RWPE1 (cell line): ENCODE data around the gene SYTL3.
A peak's percentile ranks its signal among the peaks of the same experiment; 100 is the strongest.

Source experiments
- CTCF ChIA-PET: fragments of 350-600 bp; sonication (Branson Sonifier 250); formaldehyde crosslinking; extraction: SDS; loops from one replicate; lab custom pipeline; 2021; lab: Yijun Ruan, JAX
- POLR2A ChIA-PET: fragments of 400-600 bp; formaldehyde crosslinking; extraction: SDS; loops from one replicate; lab custom pipeline; 2020; ENCODE audit warnings: antibody characterized with exemption; ENCODE audit not compliant: low non-redundant PET; lab: Yijun Ruan, JAX
- DNase-seq: peaks from one replicate; pipeline ENCODE4 v3.0.0; 2012; ENCODE audit warnings: low spot score
- H3K27ac ChIP-seq: fragments of 450-650 bp; 2 replicates; pipeline ENCODE4 v1.5.1; 2017
- CTCF ChIP-seq: fragments of 450-650 bp; conservative IDR thresholded peaks from 2 replicates; pipeline ENCODE4 v1.5.1; 2017; ENCODE audit warnings: low read depth, mild to moderate bottlenecking

Gene SYTL3

GRCh38 chr6:158640519-158640918 is 9.3 kb upstream of the SYTL3 start:
- ChIA-PET CTCF (interaction anchor here (0.7 kb wide), 1 partner anchor 1047 kb away, joined by 3 read pairs; no protein-coding TSS in a partner anchor), POLR2A (no interaction called here)
- DNase-seq: no peak
- no peak for TF ChIP-seq CTCF
- no peak overlapping the region for H3K27ac ChIP-seq

DNA sequence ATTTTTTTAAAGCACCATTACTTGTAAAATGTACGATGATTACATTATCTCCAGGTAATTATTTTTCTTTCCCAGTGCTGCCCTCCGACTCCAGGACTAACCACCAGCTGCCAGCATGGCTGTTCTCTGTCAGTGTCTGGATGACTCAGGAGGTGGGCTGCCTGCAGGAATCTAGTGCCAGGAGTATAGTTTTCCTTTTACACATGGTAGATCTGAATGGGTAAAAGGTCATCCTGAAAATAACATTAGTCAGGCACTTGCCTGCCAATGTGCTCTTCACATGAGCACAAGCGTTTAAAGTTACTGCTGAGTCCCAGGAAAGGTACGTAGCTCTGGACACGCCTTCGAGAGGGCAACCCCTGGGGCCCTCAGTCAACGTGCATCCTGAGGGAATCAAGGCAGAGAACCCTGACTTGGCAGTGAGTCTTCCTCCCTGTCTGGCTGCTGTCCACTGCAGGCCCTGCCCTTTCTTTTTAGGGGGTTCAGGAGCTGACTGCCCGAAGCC is 7.7 kb upstream of the SYTL3 start:
- H3K27ac ChIP-seq: peak overlapping the region; percentile 77
- TF ChIP-seq CTCF: no peak
- POLR2A ChIA-PET: interaction anchor here (0.6 kb wide), 1 partner anchor 40 kb away, joined by 4 read pairs; no protein-coding TSS in a partner anchor
- DNase-seq: peak; percentile 84
- CTCF ChIA-PET: interaction anchor here (0.7 to 1.0 kb wide), 2 partner anchors 49 to 623 kb away, joined by 4 to 5 read pairs; no protein-coding TSS in a partner anchor

GRCh38 chr6:158643836-158644230 is 6.0 kb upstream of the SYTL3 start:
- POLR2A ChIA-PET: no interaction called here

DNA sequence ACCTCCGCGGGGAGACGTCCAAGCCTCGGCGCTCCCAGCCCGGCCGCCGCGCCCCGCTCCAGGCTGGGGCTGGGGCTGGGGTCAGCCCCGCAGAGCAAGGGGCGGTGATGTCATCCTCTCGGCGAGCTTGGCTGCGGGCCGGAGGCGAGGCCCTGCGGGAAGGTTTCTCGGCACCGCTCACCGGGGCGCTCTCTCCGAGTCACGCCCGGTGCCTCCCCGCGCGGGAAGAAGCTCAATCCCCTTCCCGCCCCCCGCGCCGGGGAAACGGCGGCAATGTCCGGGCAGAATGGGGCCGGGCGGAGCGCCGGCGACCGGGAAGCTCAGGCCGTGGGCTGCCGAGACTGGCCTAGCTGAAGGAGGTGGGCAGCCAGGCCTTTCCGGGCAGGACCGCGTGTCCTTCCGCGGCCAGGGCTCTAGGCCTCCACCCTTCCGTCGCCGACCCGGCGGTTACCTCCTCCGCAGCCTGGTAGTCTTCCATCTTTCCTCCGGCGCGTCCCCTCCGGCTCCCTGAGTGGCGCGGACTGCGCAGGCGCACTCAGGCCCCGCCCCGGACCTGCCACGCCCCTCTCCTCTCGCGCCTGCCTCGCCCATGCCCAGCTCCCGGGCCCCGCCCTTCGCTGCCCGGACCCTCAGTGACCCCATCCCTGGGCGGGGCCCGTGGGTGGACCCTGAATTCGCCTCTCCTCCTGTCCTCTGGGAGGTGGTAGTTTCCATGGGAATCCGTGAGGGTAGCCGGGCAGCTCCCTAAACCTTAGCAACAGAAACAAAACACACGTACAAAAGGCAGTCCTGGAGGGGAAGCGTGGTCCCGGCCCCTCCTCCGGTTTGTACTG is 5.4 kb upstream of the SYTL3 start, which contains the start of gene DYNLT1:
Gene DYNLT1 (minus strand): TSS at position 513 of the 833 bp plus-strand sequence. CDS start 35 bp downstream, at position 478.
- H3K27ac ChIP-seq: peak within 1 kb of the TSS; percentile 87
- TF ChIP-seq CTCF: no peak
- CTCF ChIA-PET: interaction anchor here (0.7 to 3.0 kb wide), 4 partner anchors 15 to 423 kb away, joined by 3 to 19 read pairs (median 6); no protein-coding TSS in a partner anchor
- POLR2A ChIA-PET: interaction anchor here (0.6 kb wide), 1 partner anchor 432 kb away, joined by 4 read pairs; no protein-coding TSS in a partner anchor
- DNase-seq: peak; percentile 95

More at GRCh38 chr6:158643836-158644230, 6.0 kb upstream of the SYTL3 start:
- peak overlapping the region; percentile 87 for H3K27ac ChIP-seq
- TF ChIP-seq CTCF: no peak
- CTCF ChIA-PET: interaction anchor here (1.7 to 3.0 kb wide), 3 partner anchors 16 to 423 kb away, joined by 6 to 19 read pairs (median 7); no protein-coding TSS in a partner anchor
- DNase-seq: no peak

DNA sequence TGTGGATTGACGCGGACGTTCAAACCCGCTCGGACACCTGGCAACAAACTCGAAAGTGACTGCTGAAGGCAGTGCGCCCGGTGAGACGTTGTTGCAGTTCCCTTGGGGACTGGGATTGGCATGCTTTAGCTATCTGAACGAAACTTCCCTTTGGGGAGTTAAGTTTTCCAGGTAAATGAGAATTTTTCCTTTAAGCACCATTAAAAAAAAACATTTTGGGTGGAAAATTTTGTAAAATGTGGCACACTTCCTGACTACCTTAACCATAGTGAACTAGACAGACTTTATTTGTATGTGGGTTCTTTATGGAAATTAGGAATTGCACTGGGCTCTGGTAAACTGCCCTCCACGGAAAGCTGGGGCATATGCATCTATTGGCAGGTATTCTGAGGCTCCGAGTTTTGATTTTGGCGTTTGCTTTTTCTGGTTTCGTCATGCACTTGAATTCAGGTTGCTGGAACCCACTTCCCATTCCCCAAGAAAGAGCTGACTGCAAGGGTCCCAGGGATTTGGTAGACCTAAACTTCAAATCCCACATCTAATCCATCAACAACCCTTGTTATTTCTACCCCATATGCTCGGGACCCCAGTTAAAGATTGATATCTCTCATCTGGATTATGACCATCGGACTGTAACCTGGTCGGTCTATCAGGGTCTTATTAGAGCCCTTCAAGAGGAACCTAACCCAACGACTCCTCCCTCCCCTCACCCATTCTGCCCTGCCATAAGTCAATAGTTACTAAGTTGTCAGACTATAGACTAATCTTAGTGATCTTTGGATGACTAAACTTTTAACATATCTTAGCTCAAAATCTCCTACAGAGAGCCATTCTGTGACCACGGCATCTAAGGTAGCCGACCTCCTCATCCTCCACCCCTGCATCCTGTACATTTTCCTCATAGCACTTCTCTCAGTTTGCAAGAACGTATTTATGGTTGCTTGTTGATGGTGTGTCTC is 4.5 kb upstream of the SYTL3 start:
- POLR2A ChIA-PET: interaction anchor here (0.6 kb wide), 1 partner anchor 433 kb away, joined by 4 read pairs; no protein-coding TSS in a partner anchor
- peak overlapping the region; percentile 87 for H3K27ac ChIP-seq
- TF ChIP-seq CTCF: no peak
- no peak for DNase-seq
- CTCF ChIA-PET: interaction anchor here (0.7 to 3.0 kb wide), 4 partner anchors 15 to 424 kb away, joined by 3 to 19 read pairs (median 6); no protein-coding TSS in a partner anchor
